HG03432 (cell line): Measurements from ENCODE around the gene SERPINB8.
"Not testable (repeated sequence)": the region's sequence is repeated elsewhere in the genome, so short reads cannot be mapped to it uniquely, and the experiment has no call there.

Experiments
- ATAC-seq: cut with Tn5 transposase; IDR thresholded peaks from one replicate; pipeline ENCODE4 v1.9.1; 2021; ENCODE audit warnings: mild to moderate bottlenecking, moderate library complexity; ENCODE audit not compliant: unreplicated experiment

The SERPINB8 gene, protein sequence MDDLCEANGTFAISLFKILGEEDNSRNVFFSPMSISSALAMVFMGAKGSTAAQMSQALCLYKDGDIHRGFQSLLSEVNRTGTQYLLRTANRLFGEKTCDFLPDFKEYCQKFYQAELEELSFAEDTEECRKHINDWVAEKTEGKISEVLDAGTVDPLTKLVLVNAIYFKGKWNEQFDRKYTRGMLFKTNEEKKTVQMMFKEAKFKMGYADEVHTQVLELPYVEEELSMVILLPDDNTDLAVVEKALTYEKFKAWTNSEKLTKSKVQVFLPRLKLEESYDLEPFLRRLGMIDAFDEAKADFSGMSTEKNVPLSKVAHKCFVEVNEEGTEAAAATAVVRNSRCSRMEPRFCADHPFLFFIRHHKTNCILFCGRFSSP

DNA sequence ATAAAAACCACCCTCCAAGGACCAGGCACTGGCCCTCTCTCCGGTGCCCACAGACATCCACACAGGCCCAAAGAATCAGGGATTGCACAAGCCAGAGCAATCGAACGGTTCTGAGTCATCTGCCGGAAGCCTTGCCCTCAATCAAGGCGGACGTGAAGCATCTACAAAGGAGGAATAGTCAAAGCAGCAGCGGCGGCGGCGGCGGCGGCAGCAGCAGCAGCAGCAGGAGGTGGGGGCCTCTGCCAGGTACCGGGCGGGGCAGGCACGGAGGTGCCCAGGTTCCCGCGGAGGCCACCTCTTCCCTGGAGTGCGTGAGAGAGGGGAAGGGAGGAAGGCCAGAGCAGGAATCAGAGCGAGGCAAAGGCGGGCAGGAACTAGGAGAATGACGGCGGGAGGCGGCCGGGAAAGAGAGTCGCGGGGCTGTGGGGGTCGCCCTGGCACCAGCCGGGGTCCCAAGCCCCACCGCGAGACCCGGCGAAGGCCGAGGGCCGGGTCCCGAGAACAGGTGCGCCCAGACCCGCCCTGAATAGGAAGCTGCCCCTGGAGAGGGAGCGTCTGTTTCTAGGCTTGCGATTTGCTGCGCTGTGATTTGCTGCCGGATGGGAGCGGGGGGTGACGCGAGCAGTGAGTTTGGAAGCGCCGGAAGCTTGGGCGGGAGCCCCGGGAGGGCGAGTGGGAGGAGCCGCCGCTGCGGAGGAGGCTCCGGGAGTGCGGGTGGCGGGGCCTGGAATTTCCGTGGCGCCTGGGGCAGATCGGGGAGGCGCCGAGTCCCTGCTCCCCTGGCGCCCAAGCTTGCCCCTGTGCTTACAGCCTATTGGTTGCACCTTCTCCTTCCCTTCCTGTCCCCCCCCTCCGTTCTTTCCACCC is at the start of gene SERPINB8:
Gene SERPINB8, plus strand, starts transcription at position 140 of the 867 bp plus-strand sequence. CDS start 8,228 bp downstream, outside the sequence.
- ATAC-seq: peak; percentile 96

DNA sequence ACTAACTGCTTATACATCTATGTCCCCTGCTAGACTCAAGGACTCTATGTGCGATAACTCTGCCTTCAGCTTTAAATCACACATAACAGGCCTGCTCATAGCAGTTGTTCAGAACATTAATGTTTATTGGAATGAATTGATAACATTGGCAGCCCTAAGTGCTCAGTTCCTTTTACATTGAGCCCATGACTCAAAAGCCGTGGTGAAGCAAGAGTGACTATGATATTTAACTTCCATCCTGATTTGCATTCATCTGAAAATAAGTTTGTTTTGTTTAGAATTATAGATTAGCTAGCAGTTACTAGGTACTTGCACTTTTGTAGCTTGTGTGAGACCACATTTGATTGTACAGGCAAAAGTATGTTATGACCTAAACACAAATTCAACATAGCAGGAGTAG is 47.8 kb upstream of the SERPINB8 start:
- no peak for ATAC-seq

DNA sequence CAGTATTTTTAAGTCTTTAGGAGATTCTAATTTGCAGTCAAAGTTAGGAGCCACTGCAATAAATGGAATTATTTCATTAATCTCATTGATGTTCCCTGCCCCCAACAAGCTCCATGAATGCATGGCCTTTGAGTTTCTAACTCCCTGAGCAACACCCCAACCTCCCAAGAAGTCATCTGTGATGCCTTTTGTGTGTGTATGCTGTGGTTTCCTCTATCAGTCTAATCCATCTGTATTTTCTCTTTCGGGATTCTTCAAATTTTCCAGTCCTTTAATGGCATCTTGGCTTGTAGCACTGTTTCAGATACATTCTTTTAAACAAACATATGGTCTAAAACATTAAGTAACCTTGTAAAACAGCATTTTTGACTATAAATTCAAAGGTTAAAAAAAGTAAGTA is 45.3 kb upstream of the SERPINB8 start:
- no peak for ATAC-seq

DNA sequence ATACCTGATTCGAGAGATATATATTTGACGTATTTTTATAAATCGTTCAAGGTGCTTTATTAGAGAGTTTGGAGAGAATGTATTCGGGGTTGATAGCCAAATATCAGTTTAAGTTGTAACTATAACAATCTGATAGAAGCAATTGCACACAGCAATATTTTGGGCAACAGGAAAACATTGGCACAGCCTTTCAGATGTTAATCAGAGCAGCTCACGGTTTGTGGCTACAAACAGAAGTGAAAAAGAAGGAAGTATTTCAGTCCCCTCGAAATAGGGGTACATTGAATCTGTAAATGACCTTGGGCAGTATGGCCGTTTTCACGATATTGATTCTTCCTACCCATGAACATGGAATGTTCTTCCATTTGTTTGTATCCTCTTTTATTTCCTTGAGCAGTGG is 41.5 kb upstream of the SERPINB8 start:
- ATAC-seq: no peak

DNA sequence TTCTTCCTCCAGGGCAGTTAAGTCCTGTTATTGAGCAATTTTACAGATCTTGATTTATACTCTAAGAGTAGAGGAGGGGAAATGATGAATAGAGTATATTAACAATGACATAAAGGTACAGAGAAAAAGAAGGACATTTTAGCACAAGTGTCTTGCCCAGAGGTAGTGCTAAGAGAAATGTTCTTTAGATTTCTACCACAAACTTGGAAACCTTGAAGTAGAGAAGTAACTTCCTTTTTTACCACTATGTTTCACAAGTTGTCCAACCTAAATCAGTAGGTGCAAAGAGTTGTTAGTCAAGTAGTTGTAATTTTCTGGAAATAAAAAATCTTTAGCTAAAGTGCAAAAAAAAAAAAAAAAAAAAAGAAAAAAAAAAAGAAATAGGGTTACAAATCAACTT is 40.5 kb upstream of the SERPINB8 start:
- not testable (repeated sequence) for ATAC-seq

DNA sequence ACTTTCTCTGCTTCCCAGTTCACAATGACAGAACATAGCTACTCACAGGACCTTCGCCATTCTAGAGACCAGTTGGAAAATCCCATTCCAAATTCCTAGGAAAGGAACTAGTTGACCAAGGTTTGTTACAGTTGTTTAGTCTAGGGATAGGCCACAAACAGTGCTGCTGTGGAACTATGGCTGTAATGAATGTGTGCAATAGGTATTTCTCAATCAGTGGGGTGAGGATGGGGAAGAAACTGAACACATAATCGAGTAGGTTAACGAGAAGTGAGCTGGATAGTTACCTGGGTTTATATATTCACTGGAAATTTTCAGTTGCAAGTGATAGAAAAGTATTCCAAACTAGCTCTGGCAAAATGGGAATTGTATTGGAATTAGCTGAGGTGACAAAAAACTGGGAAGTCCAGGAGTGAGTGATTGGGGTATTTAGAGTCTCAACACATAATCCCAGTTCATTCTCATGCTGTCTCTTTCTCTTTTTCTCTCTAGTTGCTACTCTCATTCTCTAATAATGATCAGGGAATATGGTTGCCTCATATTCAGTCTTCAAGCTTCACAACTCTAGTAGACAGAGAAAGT is 39.0 kb upstream of the SERPINB8 start:
- ATAC-seq: no peak

DNA sequence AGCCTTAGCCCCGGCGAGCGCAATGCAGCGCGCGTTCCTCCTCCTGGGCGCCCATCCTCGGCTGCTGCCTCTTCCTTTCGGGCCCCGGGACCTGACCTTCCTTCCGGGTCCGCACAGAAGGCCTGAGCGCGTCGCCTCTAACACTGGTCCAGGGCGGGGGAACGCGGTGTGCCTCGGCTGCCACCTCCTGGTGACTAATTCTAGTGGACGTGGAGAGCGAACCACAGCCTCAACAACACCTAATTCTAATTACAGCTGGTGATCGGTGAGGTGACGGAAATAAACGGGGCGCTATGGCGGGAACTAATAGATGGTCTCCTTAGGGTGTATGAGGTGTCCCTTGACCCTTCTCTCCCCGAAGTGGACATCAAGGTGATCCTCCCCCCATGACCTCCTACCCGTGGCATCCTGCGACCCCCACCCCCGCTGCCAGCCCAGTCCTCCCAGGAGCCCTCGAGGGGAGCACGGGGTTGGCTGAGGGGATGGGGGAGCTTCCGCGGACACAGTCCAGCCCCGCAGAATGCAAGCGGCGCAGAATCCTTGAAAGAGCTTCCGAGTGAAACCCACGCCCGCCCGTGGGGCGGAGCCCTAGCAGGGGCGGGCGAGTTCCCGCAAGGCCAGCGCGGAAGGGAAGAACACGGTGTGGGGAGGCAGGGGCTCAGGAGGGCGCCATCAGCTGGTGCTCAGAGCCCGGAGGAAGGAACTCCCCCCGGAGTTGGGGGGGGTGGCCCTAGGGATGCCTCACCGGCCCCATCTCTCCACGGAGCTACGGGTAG is 33.5 kb upstream of the SERPINB8 start:
- ATAC-seq: peak; percentile 97

DNA sequence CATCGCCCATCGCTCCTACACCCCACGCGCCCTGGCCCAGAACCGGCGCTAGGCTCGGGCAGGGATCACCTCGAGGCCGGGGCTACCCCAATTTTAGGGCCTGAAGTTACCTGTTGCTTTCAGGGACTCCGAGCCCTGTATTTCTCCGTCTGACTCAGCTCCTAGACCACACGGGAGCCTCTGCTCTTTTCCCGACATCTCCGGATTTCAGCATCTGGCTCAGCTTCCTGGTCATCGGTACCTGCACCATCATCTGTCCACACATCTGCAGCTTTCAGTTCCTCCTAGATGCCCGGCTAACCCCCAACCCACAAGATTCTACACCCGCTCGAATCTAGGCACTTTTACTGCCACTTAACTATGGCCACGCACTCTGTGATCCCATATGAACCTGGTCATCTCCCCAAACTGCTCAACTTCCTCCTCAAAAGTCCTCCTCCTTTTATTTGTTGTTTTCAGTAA is 32.9 kb upstream of the SERPINB8 start:
- no peak for ATAC-seq

DNA sequence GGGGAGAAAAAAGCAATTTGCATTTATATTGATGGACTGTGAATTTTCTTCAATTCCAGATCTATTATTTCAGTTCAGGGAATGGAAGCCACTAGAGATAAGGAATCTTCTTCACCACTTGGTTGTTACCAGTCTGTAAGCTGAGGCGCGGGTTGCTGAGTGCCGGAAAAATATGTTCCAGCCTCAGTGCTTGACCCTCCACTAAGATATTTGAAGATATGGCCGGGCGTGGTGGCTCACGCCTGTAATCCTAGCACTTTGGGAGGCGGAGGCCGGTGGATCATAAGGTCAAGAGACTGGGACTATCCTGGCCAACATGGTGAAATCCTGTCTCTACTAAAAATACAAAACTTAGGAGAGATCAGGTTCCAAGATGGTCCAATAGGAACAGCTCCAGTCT is 29.9 kb upstream of the SERPINB8 start:
- ATAC-seq: no peak

DNA sequence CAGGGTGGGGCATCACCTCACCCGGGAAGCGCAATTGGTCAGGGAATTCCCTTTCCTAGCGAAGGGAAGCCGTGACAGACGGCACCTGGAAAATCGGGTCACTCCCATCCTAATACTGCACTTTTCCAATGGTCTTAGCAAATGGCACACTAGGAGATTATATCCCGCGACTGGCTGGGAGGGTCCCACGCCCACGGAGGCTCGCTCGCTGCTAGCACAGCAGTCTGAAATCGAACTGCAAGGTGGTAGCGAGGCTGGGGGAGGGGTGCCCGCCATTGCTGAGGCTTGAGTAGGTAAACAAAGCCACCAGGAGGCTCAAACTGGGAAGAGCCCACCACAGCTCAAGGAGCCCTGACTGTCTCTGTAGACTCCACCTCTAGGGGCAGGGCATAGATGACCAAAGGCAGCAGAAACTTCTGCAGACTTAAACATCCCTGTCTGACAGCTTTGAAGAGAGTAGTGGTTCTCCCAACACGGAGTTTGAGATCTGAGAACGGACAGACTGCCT is 29.3 kb upstream of the SERPINB8 start:
- ATAC-seq: not testable (repeated sequence)

DNA sequence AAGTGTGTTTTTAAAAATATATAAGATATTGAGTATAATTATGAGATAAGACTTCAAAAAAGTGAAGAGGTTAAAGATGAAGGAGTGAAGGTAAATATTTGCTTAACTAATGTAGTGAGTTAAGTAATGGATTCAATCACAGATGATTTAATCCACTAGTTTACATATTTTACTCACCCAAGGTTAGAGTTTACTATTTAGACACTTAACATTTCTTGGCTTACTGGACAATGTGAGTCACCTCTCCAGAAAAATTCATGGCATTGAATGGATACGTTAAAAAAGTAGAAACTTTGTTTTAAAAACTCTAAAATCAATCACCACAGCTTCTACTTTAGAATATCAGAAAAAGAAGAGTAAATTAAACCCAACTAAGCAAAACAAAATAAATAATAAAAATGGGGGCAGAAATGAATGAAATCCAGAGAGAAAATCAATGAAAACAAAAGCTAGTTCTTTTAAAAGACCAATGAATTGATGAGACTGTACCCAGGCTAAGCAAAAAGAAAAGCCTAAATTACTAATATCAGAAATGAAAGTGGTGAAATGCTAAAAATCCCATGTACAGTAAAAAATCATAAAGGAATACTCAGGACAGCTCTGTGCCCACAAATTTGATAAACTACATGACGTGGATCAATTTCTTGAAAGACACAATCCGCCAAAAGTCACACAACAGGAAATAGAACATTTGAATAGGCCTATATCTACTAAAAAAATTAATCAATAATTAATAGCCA is 22.7 kb upstream of the SERPINB8 start:
- ATAC-seq: no peak

DNA sequence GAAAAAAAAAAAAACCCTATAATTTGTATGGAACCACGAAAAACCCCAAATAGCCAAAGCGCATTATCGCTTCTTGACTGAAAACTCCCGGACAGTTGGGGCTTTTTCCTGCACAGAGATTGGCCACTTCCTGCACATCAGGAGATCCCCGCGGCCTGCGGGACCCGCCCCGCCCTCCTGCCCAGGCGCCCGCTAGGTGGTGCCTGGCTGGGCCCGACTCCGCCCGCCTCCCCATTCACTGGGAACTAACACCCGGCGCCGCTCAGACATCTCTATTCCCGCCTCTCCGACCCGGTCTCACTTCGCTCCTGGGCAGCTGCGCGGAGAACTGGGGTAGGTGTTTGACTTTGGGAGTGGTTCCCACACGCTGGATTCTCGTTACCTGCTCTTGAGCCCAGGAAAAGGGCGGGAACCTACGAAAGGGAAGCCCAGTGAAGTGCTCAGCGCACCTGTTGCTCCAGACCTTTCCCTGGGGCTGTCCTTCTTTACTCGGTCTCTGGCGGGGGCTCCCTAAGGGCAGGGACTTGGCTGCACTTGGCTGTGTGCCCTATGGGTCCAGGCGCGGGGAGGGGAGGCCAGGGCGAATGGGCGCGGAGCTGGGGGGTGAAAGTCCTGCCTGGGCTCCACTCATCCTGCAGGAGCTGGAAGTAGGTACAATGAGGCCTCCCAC is 20.7 kb upstream of the SERPINB8 start, which contains the start of gene HMSD:
Gene HMSD, plus strand, starts transcription at position 234 of the 670 bp plus-strand sequence. CDS start 4,155 bp downstream, outside the sequence.
- peak; percentile 97 for ATAC-seq

DNA sequence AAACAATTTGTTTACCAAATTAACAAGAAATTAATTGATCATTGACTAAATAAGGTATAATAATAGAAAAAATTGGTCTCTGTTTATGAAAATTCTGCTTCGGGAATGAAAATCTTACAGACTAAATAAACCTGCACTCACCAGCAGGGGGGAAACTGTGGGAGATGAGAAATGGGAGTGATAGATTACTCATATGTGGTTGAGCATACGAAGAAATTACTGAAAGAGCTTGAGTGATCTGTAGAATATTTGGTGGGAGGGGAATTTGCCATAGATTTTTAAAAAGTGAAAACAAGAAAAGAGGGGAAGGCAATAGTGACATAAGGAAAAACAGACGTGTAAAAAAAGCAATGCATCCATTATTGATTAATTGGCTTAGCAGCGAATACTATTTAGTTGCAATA is 18.6 kb upstream of the SERPINB8 start:
- ATAC-seq: peak; percentile 52

DNA sequence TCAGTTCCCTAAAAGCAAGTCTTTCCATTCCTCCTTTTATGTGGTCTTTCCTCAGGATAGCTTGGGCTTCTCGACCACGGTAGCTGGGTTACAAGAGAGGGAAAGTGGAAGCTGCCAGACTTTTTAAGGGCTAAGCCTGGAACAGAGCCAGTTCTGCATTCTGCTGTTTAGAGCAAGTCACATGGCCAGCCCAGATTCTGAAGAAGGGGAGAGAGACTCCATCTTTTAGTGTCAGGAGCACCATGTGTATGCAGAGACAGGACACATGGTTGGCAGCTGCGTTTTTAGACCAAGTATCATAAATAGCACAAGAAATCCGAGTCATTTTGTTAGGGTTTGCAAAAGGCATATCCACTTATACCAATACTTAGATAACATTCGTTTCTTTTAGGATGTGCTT is 16.1 kb upstream of the SERPINB8 start:
- ATAC-seq: no peak

DNA sequence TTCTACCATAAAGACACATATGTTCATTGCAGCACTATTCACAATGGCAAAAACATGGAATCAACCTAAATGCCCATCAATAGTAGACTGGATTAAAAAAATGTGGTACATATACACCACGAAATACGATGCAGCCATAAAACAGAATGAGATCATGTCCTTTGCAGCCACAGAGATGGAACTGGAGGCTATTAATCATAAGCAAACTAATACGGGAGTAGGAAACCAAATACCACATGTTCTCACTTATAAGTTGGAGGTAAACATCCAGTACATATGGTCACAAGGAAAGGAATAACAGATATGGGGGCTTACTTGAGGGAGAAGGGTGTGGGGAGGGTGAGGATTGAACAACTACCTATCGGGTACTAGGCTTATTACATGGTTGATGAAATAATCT is 13.1 kb upstream of the SERPINB8 start:
- no peak for ATAC-seq

DNA sequence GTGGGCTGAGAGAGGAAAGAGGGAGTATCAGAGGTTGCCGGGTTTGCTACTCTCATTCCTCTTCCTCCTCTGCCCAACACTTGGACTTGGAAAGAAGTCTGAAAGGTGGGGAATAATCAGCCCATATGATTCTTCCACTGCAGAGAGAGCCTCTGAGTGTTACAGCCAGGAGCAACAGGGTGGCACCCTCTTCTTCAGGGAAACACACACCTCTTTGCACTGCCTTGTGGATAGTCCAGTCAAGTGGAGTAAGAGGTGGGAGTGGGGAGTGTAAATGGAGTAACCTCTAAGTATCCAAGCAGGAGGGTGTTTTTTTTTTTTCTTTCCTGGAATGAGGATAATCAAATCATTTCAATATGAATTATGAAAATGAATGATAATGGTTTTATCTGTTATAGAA is 9.0 kb upstream of the SERPINB8 start:
- no peak for ATAC-seq

DNA sequence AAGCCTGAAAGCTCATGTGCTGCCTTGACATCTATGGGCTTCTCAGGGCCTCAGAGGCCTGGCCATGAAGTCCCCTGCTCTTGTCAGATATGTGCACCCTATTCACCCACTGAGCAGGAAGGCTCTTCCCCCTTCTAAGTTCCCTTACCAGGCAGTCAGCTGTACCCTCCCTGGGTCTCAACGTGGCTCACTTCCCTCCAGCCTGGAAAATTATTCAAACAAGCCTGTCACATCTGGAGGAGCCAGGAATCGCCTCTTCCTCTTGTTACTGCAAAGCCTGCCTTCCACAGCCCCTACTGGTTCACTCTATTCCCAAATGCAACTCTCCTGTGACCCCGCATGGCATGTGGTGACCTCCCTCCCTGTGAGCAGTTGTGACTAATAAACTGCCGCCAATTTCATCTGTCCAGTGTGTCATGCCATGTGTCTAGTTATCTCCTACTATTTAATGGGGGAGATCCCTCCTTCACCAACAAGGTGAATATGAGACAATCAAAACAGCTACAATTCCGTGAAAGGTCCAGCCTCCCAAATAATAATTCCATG is 8.4 kb upstream of the SERPINB8 start:
- no peak for ATAC-seq

DNA sequence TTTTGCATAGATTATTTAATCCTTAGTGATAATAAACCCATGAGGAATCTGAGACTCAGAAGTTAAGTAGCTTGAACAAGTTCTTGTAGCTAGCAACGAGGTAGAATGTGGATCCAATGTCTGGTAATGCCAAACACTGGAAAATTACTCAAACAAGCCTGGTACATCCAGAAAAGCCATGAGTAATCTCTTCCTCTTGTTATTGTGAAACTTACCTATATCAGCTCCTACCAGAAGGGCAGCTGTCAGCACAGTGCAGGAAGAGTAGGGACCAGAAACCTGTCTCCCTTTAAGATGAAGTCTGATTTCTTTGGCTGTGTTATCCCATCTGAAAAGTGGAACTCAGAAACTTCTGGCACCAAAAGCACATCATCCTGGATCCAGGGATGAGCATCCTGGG is 7.7 kb upstream of the SERPINB8 start:
- ATAC-seq: no peak
